ENCODE results near the gene RAP1GDS1.
"Not testable (repeated sequence)": the region's sequence is repeated elsewhere in the genome, so short reads cannot be mapped to it uniquely, and the experiment has no call there.

RAP1GDS1 gene

DNA sequence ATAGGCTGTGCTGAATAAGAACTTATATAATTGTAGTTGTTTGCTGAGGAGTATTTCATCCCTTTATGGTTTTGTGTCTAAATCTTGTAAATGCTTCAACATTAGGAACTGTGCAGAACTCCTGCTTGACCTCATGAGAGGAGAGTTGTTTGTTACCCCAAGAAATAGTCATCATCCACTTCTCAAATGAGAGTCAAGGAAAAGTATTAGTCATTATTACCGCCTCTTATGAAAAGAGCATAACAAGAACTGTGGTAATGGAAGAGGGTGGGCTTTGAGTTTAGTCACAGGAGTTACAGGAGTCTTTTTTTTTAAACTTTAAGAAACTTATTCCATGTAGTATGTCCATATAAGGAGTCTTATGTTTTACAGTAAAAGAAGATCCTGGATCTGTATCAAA lies 132.9 kb downstream of the RAP1GDS1 start:
- FAIRE-seq, result no peak
- no peak for DNase-seq (ENCODE audit: insufficient read length, low spot score)
- no peak for TF ChIP-seq POLR2A (IDR thresholded peaks at IDR 0.05; ENCODE audit: low read depth, low read length)

- no peak for FAIRE-seq
- DNase-seq (ENCODE audit: insufficient read length, low spot score), result no peak
Measured at GRCh38 chr4:98399915-98400314, 138.7 kb downstream of the RAP1GDS1 start.

DNA sequence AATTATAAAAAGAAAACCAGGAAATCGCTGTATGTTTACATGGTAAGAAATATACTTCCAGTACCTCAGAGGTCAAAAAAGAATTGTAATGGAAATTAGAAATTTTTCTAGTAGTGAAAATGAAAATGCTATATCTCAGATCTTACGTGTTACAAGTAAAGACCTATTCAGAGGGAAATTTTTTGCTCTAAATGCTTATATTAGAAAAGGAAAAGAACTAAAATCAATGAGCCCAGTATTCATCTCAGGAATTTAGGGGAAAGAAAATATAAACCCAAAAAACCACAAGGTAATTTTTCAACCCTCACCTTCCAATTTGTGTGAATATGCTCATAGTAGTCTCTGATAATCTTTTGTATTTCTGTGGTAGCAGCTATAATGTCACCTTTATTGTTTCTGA lies 145.6 kb downstream of the RAP1GDS1 start:
- DNase-seq (ENCODE audit: insufficient read length, low spot score) (no peak), FAIRE-seq (no peak)
- no peak for TF ChIP-seq POLR2A (IDR thresholded peaks at IDR 0.05; ENCODE audit: low read depth, low read length)

More at GRCh38 chr4:98399915-98400314, 138.7 kb downstream of the RAP1GDS1 start:
- TF ChIP-seq POLR2A (IDR thresholded peaks at IDR 0.05; ENCODE audit: low read depth, low read length), result no peak

- FAIRE-seq, result no peak
- no peak for TF ChIP-seq POLR2A (IDR thresholded peaks at IDR 0.05; ENCODE audit: low read depth, low read length)
- DNase-seq (ENCODE audit: insufficient read length, low spot score), result no peak
Measured at GRCh38 chr4:98411731-98412130, 150.5 kb downstream of the RAP1GDS1 start.

GRCh38 chr4:98416844-98417243 lies 155.7 kb downstream of the RAP1GDS1 start:
- no peak for FAIRE-seq
- no peak for DNase-seq (ENCODE audit: insufficient read length, low spot score)
- no peak for TF ChIP-seq POLR2A (IDR thresholded peaks at IDR 0.05; ENCODE audit: low read depth, low read length)

DNA sequence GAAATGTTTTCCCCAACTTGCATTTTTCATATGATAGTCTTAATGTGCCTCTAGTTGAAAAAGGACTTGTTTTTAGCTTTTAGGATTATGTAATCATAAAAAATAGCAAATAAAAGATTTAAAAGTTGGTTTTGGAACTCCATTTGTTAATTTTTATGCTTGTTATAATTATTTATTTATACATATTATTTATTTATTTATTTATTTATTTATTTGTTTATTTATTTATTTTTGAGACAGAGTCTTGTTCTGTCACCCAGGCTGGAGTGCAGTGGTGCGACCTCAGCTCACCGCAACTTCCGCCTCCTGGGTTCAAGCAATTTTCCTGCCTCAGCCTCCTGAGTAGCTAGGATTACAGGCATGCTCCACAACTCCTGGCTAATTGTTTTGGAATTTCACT lies 159.0 kb downstream of the RAP1GDS1 start:
- not testable (repeated sequence) for DNase-seq (ENCODE audit: insufficient read length, low spot score); FAIRE-seq

GRCh38 chr4:98421111-98421510 lies 159.9 kb downstream of the RAP1GDS1 start:
- FAIRE-seq (no peak), DNase-seq (ENCODE audit: insufficient read length, low spot score) (no peak)
- no peak for TF ChIP-seq POLR2A (IDR thresholded peaks at IDR 0.05; ENCODE audit: low read depth, low read length)

GRCh38 chr4:98423009-98423408 lies 161.8 kb downstream of the RAP1GDS1 start:
- no peak for TF ChIP-seq POLR2A (IDR thresholded peaks at IDR 0.05; ENCODE audit: low read depth, low read length)
- no peak for FAIRE-seq
- DNase-seq (ENCODE audit: insufficient read length, low spot score), result no peak

DNA sequence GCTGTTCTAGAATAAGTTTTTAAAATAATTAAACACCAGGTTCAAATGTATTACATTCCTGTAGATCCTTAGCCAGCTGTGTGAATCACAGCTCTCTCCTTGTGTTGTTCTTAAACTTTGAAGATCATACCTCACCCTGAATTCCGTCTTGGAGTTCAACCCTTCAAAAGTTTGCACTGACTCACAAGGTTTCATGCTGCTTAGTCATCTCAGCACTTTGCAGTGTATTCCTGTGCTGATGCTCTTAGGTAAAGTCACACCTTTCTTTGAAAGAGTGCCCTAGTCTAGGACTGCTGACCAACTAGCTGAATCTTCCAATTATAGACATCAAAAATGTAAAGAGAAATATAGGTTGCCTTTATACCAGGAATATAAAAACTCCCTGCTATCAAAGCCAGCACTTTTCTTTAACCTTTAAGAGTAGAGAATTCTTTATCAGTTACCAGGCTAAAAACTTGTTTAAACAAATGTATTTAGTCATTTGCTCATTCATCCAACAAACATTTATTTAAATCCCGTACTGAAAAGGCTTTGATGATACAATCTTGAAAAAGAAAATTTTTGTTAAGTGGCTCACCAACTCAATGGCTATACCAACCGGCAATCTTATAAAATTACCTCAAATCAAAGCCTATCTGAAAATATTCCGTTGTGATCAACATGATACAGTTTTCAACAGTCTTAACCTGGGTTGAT lies 169.7 kb downstream of the RAP1GDS1 start:
- FAIRE-seq, result peak; percentile 95
- peak; percentile 27 for DNase-seq (ENCODE audit: insufficient read length, low spot score)
- TF ChIP-seq POLR2A (IDR thresholded peaks at IDR 0.05; ENCODE audit: low read depth, low read length), result no peak

DNA sequence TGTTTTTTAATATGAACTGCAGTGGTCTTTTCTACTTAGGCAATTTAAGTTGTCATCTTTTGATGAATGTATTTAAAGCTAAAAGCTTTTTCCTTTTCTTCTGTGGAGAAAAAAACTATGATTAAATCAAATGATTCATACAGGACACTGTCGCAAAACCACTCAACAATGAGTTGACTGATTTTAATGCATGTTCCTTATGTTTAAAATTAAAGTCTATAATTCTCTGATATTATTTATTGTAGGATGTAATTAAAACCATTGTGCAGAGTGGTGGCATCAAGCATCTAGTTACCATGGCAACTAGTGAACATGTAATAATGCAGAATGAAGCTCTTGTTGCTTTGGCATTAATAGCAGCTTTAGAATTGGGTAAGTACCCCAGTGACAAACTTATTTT lies 172.5 kb downstream of the RAP1GDS1 start:
- FAIRE-seq (no peak), DNase-seq (ENCODE audit: insufficient read length, low spot score) (no peak)
- no peak for TF ChIP-seq POLR2A (IDR thresholded peaks at IDR 0.05; ENCODE audit: low read depth, low read length)

- FAIRE-seq (no peak), DNase-seq (ENCODE audit: insufficient read length, low spot score) (no peak)
- TF ChIP-seq POLR2A (IDR thresholded peaks at IDR 0.05; ENCODE audit: low read depth, low read length), result no peak
Measured at GRCh38 chr4:98434816-98435215, 173.6 kb downstream of the RAP1GDS1 start.

DNA sequence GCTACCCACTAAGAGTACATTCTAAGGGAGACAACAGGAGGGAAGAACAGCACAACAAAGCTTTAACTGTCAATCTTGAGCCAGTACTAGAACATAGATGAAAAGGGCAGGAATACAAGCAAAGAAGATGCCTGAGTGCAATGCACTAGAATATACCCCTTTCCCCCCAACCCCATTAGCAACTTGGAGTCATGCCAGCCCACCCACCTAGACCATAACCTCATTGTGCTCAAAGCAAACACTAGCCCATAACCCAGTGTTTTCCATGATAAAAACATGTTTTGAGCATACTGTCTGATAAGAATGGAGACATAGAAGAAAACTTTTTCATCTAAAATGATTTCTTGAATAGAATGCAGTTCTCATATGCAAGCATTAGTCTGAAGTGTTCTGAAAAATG lies 183.2 kb downstream of the RAP1GDS1 start:
- DNase-seq (ENCODE audit: insufficient read length, low spot score) (no peak), FAIRE-seq (no peak)
- no peak for TF ChIP-seq POLR2A (IDR thresholded peaks at IDR 0.05; ENCODE audit: low read depth, low read length)

GRCh38 chr4:98446499-98447375 lies 185.6 kb downstream of the RAP1GDS1 start:
- FAIRE-seq (no peak), DNase-seq (ENCODE audit: insufficient read length, low spot score) (peak; percentile 10)
- TF ChIP-seq POLR2A (IDR thresholded peaks at IDR 0.05; ENCODE audit: low read depth, low read length), result no peak

- no peak for FAIRE-seq
- TF ChIP-seq POLR2A (IDR thresholded peaks at IDR 0.05; ENCODE audit: low read depth, low read length), result no peak
- no peak for DNase-seq (ENCODE audit: insufficient read length, low spot score)
Measured at GRCh38 chr4:98447648-98448047, 186.5 kb downstream of the RAP1GDS1 start.

GRCh38 chr4:98448908-98449307 lies 187.7 kb downstream of the RAP1GDS1 start:
- DNase-seq (ENCODE audit: insufficient read length, low spot score) (no peak), FAIRE-seq (no peak)
- TF ChIP-seq POLR2A (IDR thresholded peaks at IDR 0.05; ENCODE audit: low read depth, low read length), result no peak

Data from H54 (cell line).